HG03378 (cell line): ENCODE data around the gene CORO1C.

Experiments
- ATAC-seq: cut with Tn5 transposase; IDR thresholded peaks from one replicate; pipeline ENCODE4 v1.9.1; 2021; ENCODE audit warnings: mild to moderate bottlenecking, moderate library complexity; ENCODE audit not compliant: unreplicated experiment

The CORO1C gene

DNA sequence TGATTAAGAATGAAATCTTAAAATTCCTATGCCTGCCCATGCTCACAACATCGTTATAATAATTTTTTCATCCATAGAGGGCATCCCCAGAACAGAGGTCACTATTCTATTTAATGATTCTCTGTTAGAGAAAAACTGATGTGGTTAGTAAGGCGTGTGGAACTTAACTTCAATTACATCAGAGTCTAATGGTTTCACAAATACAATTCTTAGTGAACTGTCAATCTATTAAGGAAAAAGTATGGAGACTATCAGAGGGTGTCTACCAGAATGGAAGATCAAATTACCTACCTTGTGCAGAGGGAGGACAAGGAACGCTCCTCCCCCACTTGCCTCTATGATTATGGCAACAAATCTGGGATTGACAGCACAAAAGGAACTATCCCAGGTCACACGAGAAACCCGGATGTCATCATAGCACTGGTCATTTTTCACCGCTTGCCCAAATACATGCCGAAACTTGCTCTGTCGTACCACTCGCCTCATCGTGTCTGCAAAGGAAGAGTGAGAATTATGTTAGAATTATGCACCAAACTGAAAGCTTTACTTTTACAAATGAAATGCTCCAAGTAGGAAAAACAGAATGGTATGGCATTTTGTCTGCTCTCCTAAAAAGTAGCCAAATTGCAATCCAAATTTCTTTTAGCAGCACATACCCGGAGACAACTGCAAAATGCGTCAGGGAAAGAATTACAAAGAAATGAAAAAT, 30.3 kb downstream of the CORO1C start:
- ATAC-seq: no peak

DNA sequence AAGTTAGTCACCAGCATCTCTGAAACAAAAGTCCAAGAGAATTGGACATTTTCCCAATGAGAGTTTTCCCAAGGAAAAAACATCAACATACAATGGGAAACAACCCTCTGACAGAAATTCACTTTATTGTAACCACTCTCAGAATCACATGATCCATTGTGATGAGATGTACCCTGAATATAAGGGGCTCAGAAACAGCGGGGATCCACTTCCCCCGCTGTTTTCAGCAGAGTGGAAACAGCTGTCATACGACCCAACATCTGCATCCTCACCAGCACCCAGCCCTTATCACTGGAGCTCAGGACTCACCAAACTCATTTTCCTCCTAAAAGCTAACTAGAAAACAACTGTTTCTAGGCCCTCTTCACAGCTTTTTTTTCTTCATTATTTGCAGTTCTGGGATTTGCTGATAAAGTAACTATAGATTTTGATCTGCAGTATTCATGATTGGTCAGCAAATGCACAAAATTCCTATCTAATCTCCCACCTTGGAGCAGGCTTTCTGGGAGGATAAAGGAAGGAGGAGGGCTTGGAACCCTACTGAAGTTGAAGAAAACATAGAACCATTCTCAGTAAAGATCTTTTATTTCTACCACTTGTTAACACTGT, 31.3 kb downstream of the CORO1C start:
- no peak for ATAC-seq

DNA sequence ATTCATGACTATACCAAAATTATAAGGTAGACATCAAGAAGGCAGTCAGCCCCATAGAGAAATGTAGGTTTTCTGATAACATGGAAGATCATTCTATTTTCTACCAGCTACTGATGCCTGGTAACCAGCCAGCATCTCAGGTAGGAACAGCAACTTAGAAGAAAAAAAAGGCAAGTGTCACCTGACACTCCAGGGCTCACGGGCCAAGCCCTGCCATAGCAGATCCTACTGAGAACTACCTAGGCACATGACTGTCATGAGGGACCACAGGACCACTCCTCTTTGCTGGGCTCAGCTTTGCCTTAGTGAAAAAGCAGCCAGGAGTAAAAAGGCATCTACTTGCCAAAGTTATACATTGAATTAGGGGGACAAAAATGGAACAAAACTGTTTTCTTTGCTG, 33.4 kb downstream of the CORO1C start:
- ATAC-seq: no peak

DNA sequence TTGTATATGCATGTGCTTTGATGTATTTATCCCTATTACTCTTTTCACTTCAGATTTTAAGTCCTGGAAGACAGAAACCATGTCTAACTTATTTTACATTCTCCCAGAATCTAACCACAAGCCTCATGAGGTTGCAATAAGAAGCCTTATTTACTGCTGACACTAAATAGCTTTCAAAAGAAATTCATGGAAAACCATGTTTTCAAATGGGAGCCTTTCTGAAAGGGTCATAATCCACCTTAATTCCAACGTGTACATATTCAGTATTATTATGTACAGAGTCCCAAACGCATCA, 34.4 kb downstream of the CORO1C start:
- no peak for ATAC-seq

DNA sequence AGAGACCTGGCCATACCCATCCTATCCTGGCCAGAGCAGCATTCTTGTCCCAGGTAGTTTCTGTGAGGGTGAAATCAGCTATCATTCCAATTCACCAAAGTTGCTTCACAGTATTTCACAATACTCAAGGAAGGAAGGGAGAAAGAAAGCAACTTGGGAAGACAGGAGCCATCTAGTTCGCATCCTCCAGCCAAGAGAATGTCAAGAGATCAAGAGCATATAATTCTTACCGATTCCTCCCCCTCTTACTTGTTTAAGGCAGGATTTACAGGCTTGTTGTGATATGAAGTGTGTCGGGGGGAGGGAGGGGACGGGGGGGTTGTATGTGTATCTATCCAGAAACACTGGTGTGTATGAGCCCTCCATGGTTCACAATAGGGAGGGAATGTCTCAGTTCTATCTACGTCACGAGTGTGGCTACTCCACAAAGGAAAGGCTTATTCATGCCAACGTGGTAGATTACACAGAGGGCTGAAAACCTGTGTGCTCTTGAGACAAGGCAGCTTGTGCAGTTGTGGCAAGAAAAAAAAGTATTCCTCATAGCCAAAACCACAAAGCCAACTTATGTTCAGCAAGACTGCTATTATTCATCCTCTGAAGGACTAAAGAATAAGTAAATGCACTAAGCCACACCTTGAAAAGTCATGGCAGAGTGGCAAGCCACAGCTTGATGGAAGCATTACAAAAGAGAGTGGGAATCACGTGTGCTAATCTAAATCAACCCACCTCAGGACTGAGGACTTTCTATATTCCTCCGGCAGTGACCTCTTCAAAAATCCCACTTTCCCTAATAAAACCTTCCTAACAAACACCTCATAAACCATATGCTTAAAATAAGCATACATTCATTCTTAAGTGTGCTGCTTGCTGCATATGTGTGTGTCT, 35.0 kb downstream of the CORO1C start:
- no peak for ATAC-seq

DNA sequence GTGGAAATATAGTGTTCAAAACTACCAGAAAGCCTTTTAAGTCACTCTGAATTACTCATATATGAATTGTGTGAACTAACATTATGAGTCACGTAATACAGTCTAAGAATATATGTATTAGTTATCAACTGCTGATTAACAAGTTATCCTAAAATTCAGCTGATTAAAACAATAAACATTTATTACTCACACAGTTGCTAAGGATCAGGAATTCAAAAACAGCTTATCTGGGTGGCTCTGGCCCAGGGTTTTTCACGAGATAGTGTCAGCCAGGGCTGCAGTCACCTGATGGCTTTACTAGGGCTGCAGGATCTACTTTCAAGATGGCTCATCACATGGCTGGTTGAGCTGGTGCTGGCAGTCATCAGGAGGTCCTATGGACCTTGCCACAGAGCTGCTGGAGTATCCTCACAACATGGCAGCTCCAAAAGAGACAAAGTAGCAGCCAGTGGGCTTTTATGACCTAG, 36.5 kb downstream of the CORO1C start:
- no peak for ATAC-seq

DNA sequence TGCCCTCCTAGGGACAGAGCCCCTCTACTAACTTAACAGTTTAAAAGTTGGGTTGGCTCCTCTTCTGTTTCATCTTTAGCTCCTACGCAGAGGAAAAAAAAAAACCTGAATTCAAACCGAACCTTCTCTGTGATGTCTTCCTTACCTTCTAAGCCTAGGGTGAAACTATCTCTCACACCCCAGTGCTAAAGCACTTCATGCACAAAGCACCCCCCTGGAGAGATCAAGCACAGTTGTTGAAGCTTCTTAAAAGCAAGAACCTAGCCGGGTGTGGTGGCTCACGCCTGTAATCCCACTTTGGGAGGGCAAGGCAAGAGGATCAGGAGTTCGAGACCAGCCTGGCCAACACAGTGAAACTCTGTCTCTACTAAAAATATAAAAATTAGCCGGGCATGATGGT, 37.6 kb downstream of the CORO1C start:
- no peak for ATAC-seq

DNA sequence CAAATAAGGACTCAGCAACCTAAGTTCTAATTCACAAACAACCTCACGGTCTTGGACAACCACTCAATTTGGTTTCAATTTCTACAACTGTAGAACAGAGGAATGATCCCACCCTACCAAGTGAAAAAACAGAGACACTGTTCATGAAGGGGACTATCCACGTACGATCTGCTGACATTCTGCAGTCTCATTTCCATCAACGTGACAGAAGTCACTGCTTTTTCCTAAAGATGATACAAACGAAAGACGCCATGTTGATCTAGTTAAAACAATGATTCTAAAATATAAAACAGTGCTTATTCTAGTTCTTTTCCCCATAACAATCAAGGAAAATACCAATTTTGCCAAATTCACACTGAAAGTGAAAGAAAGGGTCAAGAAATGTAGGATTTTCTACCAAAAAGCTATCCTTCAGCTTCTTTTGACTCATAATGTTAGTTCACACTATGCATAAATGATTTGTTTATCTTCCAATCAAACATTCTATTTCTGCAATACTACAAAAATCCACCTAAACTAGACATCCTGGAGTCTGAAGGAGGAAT, 38.1 kb downstream of the CORO1C start:
- ATAC-seq: no peak

DNA sequence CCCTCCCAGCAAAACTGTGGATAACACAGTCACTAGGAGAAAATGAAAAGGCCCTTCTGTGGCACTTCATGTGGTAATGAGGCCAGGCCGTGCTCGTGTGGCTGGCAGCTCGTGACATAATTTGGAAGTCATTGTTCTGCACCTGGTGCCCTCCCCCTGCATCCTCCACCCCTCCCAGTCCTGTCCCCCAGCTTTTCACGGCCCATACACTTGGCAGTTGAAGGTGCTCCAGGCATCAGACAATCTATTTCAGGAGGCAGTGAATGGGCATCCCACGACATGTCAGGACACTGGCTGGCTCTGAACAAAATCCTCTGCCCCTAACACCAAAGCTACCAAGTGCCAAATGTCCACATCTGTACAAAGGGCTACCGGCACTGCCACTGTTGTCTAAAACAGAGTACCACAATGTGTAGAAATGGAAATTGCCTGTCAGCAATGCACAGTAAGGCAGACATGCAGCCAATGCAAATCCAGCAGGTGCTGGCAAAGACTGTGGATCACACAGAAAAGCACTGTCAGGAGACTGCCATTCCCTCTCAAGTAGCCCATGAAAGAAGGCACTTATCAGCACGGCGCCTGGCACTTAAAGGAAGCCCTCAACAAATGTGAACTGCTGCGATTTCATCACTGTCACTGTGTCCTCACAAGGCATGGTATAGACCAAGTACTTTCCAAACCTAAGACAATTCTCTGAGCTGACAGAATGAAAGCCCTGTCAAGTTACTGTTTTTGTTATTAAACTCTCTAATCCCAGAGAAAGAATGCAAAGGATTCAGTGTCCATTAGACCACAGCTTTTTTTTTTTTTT, 39.1 kb downstream of the CORO1C start:
- no peak for ATAC-seq

DNA sequence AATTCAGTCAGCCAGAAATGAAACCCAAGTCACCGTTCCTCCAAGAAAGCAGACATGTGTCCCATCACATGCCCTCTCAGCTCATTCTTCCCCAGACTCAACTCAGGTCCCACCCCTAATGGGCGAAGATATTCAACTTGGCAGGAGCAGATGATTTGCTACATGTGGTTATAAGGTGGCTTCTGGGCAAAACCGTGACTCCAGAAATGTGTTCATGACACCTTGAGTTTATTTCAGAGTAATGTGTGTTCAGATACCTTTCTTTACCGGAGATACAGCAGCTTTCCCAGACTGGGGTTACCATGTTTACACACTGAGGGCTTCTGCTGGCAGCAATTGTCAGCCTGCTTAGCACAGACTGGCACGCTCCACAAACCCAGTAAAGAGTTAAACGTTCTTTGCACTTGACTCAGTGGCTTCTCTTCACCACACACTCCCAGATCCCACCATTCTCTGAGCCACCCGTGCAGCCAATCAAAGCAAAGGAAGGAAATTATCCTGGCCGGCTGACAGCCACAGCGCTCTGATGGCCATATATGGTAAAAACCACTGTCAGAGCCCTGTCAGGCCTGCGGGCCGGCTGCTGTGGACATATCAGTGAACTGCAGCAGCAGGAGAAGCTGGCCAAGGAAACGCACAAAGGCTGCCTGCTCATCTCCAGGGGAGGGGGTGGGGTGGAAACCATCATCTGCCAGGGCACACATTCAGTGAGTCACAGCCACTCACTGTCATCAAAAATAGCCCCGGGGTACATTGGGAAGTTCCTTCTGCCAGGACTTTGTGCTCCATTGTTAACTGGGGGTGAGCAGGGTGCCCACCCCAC, 39.9 kb downstream of the CORO1C start:
- ATAC-seq: peak; percentile 52

DNA sequence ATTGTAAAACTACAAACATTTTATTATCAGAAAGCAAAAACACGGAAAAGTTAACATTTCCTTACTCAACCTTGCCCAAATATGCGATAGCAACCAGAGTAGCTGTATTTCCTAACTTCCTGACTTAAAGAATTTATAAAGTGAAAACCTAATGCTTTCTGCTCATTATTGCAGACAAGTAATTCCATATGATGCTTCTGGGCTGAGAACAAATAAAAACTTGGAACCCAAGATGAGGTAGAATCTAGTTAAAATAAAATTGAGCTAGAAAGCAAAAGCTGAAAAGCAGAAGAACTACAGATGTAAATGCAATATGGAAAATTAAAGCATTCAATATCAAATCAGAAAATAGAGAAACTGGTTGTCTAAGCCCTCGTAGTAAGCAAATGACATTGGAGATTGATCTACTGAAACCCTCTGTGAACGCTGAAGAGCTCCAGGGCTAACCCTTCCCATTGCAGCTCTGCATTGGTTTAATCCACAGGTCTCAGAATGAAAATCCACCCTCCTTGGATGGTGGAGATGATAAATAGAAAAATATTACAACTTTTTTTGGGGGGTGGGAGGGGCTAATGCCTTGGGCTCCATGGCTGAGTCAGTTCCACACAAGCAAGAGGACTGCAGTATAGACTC, 40.7 kb downstream of the CORO1C start:
- ATAC-seq: no peak

DNA sequence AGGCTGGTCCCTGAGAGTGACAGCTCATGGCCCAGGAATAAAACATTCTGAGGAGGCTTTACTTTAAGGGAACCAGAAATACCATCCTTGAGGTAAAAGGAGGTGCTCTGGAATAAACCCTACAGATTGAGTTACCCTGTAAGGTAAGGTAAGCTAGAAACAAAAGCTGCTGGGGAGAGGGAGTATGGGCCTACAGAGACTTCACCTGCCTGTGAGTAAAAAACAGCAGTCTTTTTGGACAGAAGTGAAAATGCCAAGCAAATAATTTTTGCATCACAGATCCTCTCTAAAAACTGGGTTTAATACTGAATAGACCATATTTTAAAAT, 41.2 kb downstream of the CORO1C start:
- ATAC-seq: no peak

DNA sequence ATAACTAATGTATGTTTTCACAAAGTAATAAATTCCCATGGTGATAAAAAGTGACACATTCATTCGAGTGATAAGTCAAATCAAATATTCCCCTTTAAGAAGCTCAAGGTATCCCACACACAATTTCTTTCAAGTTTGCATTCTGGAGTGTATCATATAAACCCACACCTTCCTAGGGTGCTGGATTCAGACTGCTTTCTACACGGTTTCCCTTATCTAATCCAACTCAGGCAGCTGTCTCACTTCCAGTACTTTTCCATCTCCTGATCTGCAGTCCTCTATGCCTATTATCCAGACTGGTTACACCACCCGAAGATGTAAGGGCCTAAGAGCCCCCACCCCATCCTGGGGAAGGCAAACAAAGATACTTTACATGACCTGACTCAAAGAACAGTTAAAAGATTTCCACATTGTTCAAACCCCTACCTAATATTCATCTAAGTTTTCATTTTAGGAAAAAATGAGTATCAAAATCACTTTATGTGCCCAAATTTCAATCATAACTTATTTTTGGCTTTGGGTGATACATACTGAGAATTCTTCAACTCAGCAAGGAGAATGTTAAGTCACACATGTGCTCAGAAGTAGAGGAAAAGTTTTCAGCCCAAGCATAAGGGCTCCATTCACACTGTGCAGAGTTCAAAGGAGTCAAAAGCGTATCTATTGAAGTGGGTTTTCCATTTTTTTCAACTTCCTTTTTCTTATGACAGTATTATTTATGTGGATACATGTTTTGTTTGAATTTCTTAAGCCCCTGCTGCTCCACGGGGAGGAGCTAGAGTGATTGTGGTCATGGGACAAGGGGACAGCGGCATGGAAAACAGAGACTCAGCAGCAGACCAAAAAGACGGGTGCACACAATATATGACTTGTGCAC, 41.8 kb downstream of the CORO1C start:
- no peak for ATAC-seq

DNA sequence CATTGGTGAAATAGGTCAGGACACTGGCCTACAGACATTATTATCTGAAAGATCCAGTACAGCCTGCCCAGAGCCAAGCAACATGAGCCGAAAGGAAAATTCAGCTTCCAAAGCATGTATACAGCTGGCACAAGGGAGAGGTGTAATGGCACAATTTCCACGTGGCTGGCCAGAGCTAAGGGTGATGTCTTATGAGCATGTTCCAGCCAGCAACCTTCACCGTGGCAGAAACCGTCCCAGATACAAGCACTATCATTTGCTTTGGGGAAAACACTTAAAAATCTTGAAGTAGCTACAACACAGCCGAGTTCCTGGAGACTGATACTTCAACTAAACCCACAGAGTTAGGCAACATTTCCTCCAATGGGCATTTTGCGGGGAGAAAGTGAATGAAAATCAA, 44.5 kb downstream of the CORO1C start:
- no peak for ATAC-seq

DNA sequence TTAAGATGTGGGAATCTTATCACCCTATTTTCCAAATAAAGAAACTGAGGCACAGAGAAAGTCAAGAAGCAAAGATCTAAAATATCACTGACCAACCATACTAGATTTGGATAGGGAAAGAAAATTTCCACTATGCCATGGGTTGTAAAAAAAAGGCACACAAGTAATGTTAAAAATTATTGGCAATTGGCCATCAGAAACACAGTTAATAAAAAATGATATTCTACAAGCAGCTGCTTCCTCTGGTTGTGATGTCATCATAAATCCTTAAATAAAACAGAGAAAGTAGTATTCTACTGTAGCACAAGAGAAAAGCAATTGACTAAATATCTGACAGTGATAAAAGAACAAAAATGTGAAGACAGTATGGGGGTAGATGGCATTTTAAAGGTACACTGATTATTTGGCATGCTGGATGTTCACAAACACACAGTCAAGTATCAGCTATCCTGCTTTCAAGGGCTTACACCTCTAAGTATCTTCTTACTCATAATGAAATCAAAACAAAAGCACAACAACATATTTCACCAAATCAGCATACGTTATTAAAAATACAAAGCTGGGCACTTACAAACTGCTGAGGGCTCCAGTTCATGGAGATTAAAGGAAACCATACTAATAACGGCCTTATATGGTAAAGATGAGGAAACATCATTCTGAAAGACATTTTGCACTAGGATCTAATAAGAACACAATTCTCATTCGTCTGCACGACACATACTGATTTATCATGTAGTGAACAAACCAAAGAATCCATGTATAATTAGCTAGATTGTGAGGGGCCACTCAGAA, 45.7 kb downstream of the CORO1C start:
- no peak for ATAC-seq

DNA sequence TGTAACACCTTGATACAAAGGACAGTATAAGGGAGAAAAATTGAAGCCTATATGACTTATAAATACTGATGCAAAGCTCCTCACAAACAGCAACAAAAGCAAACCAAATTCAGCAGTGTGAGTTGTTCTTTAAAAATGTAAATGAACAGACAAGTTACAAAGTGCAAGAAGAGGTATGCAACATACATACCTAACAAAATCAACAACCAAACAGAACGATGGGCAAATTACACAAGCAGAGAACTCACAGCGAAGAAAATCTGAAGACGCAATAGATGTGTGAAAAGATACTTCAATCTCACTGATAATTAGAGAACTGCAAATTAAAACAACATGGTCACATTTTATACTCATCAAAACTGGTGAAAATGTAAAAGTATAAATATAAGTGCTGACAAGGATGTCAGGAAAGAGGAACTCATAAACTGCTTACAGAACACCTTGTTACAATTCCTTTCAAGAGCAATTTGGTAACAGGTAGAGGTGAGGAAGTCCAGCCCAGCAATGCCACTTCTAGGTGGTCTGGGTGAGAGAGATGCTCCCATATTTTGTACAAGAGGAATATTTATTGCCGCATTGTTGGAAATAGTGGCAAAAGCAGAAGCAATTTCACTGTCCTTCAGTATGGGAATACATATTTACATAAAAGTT, 47.3 kb downstream of the CORO1C start:
- no peak for ATAC-seq

DNA sequence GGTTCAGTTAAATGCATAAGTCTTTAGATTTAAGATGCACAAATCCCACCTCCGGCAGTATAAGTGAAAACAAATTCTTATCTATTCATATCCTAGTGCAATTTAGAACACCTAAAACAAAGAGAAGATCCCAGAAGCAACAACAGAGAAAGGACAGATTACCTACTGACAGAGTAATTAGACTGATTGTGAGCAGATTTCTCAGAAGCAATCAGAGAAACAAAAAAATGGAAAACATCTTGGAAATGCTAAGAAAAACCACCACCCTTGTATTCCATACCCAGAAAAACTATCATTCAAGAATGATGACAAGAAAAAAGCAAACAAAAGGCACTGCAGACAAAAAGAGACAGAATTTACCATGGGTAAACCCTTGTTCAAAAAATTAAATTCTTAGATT, 50.0 kb downstream of the CORO1C start:
- ATAC-seq: no peak
